ENCODE measurements around the gene TMEM14C.

- no peak for TF ChIP-seq CTCF (IDR thresholded peaks at IDR 0.05; ENCODE audit: low read depth, low read length)
- TF ChIP-seq, protein P1, sequence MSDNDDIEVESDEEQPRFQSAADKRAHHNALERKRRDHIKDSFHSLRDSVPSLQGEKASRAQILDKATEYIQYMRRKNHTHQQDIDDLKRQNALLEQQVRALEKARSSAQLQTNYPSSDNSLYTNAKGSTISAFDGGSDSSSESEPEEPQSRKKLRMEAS (IDR thresholded peaks at IDR 0.05; ENCODE audit: low read depth, low read length), result no peak
Measured at GRCh38 chr6:10778230-10778629, 55.4 kb downstream of the TMEM14C start.
